Right atrium auricular region (tissue), 2 donors: ENCODE measurements around the gene FAM156A. TPM values are rescaled to one million over a fixed set of nuclear protein-coding genes. Genes with fewer than 3 reads are reported as not detected.
"Not testable (repeated sequence)": the region's sequence is repeated elsewhere in the genome, so short reads cannot be mapped to it uniquely, and the experiment has no call there.

Source experiments
- DNase-seq: peaks from one replicate; pipeline ENCODE4 v3.0.0-alpha.2; 2019; ENCODE audit warnings: low spot score
- H3K27ac ChIP-seq, 2 donors: fragments of 200-600 bp; sonication (generic); 1 replicate in 1 of 2; 2 replicates in 1 of 2; pipeline ENCODE4 v1.5.1; 2016 to 2019
- H3K27me3 ChIP-seq, 2 donors: fragments of 200-600 bp; sonication (generic); one replicate each; pipeline versions ENCODE4 v1.5.1 to v1.6.0; 2017 to 2019
- H3K36me3 ChIP-seq: fragments of 200-600 bp; sonication (generic); one replicate; pipeline ENCODE4 v1.5.1; 2016
- H3K4me1 ChIP-seq, 2 donors: fragments of 200-600 bp; sonication (generic); one replicate each; pipeline versions ENCODE4 v1.5.1 to v1.6.0; 2017 to 2019
- H3K4me3 ChIP-seq, 2 donors: fragments of 200-600 bp; sonication (generic); 1 replicate in 1 of 2; 2 replicates in 1 of 2; pipeline ENCODE4 v1.5.1; 2017 to 2019; ENCODE audit warnings: mild to moderate bottlenecking in 1 of 2, moderate library complexity in 1 of 2
- H3K9me3 ChIP-seq, 2 donors: fragments of 200-600 bp; sonication (generic); one replicate each; pipeline ENCODE4 v1.5.1; 2019
- total RNA-seq, 2 donors: library from RNA; depleted of rRNA; stranded (reverse); fragments of >200 nt; gene quantifications; one replicate each; pipeline ENCODE4 v1.1.0, GENCODE V29; 2016
- TF ChIP-seq, protein P1 (sequence below), 2 donors: fragments of 200-600 bp; sonication (generic); IDR thresholded peaks; one replicate each; pipeline ENCODE4 v1.5.1; 2019; ENCODE audit warnings: antibody characterized with exemption in 2 of 2

FAM156A gene
- total RNA-seq, 2 donors from 2014 or later: 4.3 to 8.7 TPM

- not testable (repeated sequence) for H3K4me1 ChIP-seq, DNase-seq, H3K36me3 ChIP-seq, H3K27ac ChIP-seq, H3K27me3 ChIP-seq, H3K9me3 ChIP-seq, H3K4me3 ChIP-seq
Observed at GRCh38 chrX:52966993-52967738, 8.8 kb upstream of the FAM156A start.

DNA sequence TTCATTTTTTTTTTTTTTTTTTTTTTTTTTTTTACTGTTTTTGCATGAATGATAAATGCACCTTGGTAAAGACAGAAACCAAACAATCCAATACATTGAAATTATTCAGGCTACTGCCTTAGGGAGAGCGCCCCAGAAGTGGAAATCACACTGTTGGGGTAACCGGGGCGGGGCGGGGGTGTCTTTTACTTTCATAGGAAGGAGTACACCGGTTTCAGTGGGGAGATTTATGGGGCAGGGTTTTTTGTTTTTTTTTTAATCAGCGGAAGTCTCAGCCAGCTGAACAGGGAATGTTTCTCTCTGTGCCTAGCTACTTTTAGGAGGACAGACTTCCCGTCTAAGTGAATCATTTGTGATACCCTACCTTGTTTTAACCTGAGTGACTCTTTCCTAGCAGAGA lies 643 bp upstream of the FAM156A start:
- not testable (repeated sequence) for H3K9me3 ChIP-seq, H3K27me3 ChIP-seq, H3K4me3 ChIP-seq, H3K4me1 ChIP-seq, H3K27ac ChIP-seq, H3K36me3 ChIP-seq, DNase-seq

DNA sequence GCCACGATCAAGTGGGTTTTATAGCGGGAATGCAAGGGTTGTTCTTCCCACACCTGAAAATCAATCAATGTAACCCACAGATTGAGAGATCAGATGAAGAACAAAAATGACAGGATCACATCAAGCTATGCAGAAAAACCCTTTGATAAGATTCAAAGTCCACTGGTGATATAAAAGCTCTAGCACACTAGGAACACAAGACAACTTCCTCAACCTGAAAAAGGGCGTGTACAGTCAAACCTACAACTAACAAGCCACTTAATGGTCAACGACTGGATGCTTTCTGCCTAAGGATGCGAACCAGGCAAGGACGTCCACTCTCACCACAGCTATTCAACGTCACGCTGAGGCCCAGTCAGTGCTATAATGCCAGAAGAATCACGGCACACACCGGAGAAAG lies 8.4 kb downstream of the FAM156A start:
- DNase-seq, H3K36me3 ChIP-seq, H3K27me3 ChIP-seq, H3K9me3 ChIP-seq, H3K4me1 ChIP-seq, H3K4me3 ChIP-seq, H3K27ac ChIP-seq: not testable (repeated sequence)

DNA sequence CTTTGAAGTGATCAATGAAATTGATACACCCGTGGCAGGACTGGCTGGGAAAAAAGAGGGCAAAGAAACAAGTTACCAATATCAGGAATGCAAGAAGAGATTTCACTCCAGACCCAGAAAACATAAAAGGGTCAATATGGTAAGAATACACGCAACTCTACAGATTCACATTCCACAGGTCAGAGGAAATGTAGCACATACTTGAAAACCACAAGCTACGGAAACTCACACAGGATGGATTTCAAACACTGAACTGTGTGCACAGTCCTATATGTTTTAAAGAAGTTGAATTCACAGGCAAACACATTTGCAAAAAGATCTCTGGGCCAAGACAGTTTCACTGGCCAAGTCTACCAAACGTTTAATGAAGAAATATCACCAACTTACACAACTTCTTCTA lies 9.0 kb downstream of the FAM156A start:
- not testable (repeated sequence) for H3K4me3 ChIP-seq, H3K9me3 ChIP-seq, DNase-seq, H3K4me1 ChIP-seq, H3K36me3 ChIP-seq, H3K27me3 ChIP-seq, H3K27ac ChIP-seq

- not testable (repeated sequence) for H3K36me3 ChIP-seq, H3K4me3 ChIP-seq, H3K4me1 ChIP-seq, H3K27ac ChIP-seq, H3K9me3 ChIP-seq, H3K27me3 ChIP-seq, DNase-seq
Observed at GRCh38 chrX:52948265-52948664, 10.1 kb downstream of the FAM156A start.

GRCh38 chrX:52947501-52947900 lies 10.8 kb downstream of the FAM156A start:
- H3K9me3 ChIP-seq, H3K36me3 ChIP-seq, DNase-seq, H3K4me3 ChIP-seq, H3K27me3 ChIP-seq, H3K27ac ChIP-seq, H3K4me1 ChIP-seq: not testable (repeated sequence)

- H3K4me1 ChIP-seq, H3K4me3 ChIP-seq, H3K27ac ChIP-seq, H3K27me3 ChIP-seq, H3K9me3 ChIP-seq, H3K36me3 ChIP-seq, DNase-seq: not testable (repeated sequence)
Observed at GRCh38 chrX:52945838-52946494, 12.4 kb downstream of the FAM156A start.

GRCh38 chrX:52941728-52942127 lies 16.6 kb downstream of the FAM156A start:
- H3K36me3 ChIP-seq, H3K27ac ChIP-seq, H3K4me3 ChIP-seq, DNase-seq, H3K4me1 ChIP-seq, H3K9me3 ChIP-seq, H3K27me3 ChIP-seq: not testable (repeated sequence)

- H3K36me3 ChIP-seq, H3K27me3 ChIP-seq, DNase-seq, H3K4me1 ChIP-seq, H3K27ac ChIP-seq, H3K9me3 ChIP-seq, H3K4me3 ChIP-seq: not testable (repeated sequence)
Observed at GRCh38 chrX:52940704-52941103, 17.6 kb downstream of the FAM156A start.

DNA sequence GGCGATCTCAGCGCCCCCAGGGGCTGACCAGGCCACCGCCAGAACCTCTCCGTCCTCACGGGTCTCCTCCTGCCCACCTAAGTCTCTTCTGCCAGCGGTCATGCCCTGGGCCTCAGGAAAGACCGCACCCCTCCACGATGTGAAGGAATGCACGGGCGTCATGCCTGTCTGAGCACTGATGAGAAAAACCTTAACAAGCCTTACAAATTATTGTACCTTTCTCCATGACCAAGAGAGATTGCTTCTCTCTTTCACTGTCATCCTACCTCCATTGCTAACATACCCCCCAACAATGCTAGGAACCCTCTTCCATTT lies 22.9 kb downstream of the FAM156A start:
- H3K27me3 ChIP-seq, H3K36me3 ChIP-seq, H3K9me3 ChIP-seq: not testable (repeated sequence)
- H3K4me1 ChIP-seq: peaks cover 0 to 12% of the 10 kb centered on the region in 2 donors
- peak; percentile 60 for DNase-seq
- peak overlapping the region; percentile 96 for H3K27ac ChIP-seq
- H3K4me3 ChIP-seq: peak overlapping the region; percentile 59 to 68

GRCh38 chrX:52934704-52935469 lies 23.4 kb downstream of the FAM156A start:
- DNase-seq: peak; percentile 97

More at GRCh38 chrX:52934704-52935469, 23.4 kb downstream of the FAM156A start:
- peak overlapping the region; percentile 96 for H3K27ac ChIP-seq
- peak overlapping the region; percentile 59 to 68 for H3K4me3 ChIP-seq
- TF ChIP-seq, protein P1, sequence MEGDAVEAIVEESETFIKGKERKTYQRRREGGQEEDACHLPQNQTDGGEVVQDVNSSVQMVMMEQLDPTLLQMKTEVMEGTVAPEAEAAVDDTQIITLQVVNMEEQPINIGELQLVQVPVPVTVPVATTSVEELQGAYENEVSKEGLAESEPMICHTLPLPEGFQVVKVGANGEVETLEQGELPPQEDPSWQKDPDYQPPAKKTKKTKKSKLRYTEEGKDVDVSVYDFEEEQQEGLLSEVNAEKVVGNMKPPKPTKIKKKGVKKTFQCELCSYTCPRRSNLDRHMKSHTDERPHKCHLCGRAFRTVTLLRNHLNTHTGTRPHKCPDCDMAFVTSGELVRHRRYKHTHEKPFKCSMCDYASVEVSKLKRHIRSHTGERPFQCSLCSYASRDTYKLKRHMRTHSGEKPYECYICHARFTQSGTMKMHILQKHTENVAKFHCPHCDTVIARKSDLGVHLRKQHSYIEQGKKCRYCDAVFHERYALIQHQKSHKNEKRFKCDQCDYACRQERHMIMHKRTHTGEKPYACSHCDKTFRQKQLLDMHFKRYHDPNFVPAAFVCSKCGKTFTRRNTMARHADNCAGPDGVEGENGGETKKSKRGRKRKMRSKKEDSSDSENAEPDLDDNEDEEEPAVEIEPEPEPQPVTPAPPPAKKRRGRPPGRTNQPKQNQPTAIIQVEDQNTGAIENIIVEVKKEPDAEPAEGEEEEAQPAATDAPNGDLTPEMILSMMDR (IDR thresholded peaks at IDR 0.05): peak; percentile 93 to 97
- H3K36me3 ChIP-seq: no peaks in the 10 kb centered on the region
- no peaks in the 10 kb centered on the region for H3K27me3 ChIP-seq
- H3K4me1 ChIP-seq: peaks cover 0 to 12% of the 10 kb centered on the region in 2 donors
- no peaks in the 10 kb centered on the region for H3K9me3 ChIP-seq
